Endothelial cell (in vitro differentiated cells): ENCODE measurements around the gene VWF. TPM values are rescaled to one million over a fixed set of nuclear protein-coding genes. Genes with fewer than 3 reads are reported as not detected.

ENCODE experiments used
- DNase-seq: peaks from one replicate; pipeline ENCODE4 v3.0.0; 2021; ENCODE audit warnings: low spot score
- H3K27ac Mint-ChIP-seq: one replicate; pipeline ENCODE4 v1.8.0; 2021; ENCODE audit warnings: mixed read lengths, inconsistent platforms; ENCODE audit not compliant: unreplicated experiment
- H3K27me3 Mint-ChIP-seq: one replicate; pipeline ENCODE4 v1.8.0; 2021; ENCODE audit warnings: mild to moderate bottlenecking, moderate library complexity, mixed read lengths, inconsistent platforms; ENCODE audit not compliant: unreplicated experiment
- H3K36me3 Mint-ChIP-seq: one replicate; pipeline ENCODE4 v1.8.0; 2021; ENCODE audit warnings: mild to moderate bottlenecking, low read depth, mixed read lengths, inconsistent platforms; ENCODE audit not compliant: unreplicated experiment
- H3K4me1 Mint-ChIP-seq: one replicate; pipeline ENCODE4 v1.8.0; 2021; ENCODE audit warnings: mild to moderate bottlenecking, mixed read lengths, inconsistent platforms; ENCODE audit not compliant: unreplicated experiment
- H3K4me3 Mint-ChIP-seq: one replicate; pipeline ENCODE4 v1.8.0; 2021; ENCODE audit warnings: mild to moderate bottlenecking, mixed read lengths, inconsistent platforms; ENCODE audit not compliant: unreplicated experiment
- H3K9me3 Mint-ChIP-seq: one replicate; pipeline ENCODE4 v1.8.0; 2021; ENCODE audit warnings: mixed read lengths, inconsistent platforms; ENCODE audit not compliant: unreplicated experiment
- total RNA-seq: library from RNA; stranded (reverse); fragmentation: NEBNext Ultra II Directional; extraction: Animal tissue kit (Norgen Biotek cat#: 25700); gene quantifications from one replicate; pipeline ENCODE4 v1.2.1, GENCODE V29; 2021; ENCODE audit not compliant: unreplicated experiment
- TF ChIP-seq, protein P1 (sequence below): fragments of 200-600 bp; sonication (generic); IDR thresholded peaks from one replicate; pipeline ENCODE4 v1.5.0; 2021; ENCODE audit warnings: antibody characterized with exemption; ENCODE audit not compliant: unreplicated experiment

The VWF gene
- total RNA-seq, 1 donor from 2014 or later, result 56.0 TPM

DNA sequence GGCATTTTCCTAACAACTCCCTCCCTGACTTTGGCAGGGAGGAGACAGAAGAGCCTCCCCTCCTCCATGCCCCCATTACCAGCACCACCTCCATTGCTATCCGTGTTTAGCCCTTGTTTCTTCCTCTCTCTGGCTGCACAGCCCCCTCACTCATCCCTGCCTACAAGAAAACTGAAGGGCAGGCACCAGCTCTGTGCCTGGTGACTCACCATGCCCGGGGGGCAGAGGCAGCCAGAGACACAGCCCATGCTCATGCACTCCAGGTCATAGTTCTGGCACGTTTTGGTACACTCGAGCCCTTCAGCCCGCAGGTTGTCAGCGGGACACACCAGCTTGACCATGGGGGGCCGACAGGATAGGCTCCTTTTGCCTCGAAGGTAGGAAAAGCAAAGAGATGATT lies 80.4 kb downstream of the VWF start:
- TF ChIP-seq, protein P1, sequence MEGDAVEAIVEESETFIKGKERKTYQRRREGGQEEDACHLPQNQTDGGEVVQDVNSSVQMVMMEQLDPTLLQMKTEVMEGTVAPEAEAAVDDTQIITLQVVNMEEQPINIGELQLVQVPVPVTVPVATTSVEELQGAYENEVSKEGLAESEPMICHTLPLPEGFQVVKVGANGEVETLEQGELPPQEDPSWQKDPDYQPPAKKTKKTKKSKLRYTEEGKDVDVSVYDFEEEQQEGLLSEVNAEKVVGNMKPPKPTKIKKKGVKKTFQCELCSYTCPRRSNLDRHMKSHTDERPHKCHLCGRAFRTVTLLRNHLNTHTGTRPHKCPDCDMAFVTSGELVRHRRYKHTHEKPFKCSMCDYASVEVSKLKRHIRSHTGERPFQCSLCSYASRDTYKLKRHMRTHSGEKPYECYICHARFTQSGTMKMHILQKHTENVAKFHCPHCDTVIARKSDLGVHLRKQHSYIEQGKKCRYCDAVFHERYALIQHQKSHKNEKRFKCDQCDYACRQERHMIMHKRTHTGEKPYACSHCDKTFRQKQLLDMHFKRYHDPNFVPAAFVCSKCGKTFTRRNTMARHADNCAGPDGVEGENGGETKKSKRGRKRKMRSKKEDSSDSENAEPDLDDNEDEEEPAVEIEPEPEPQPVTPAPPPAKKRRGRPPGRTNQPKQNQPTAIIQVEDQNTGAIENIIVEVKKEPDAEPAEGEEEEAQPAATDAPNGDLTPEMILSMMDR, result no peak
- Mint-ChIP-seq H3K36me3 (peaks cover 18% of the 10 kb centered on the region), H3K4me3 (no peak overlapping the region), H3K27ac (no peak overlapping the region), H3K9me3 (no peaks in the 10 kb centered on the region), H3K27me3 (peaks cover 6% of the 10 kb centered on the region), H3K4me1 (peaks cover 3% of the 10 kb centered on the region)
- DNase-seq, result no peak

GRCh38 chr12:6042446-6042845 lies 82.0 kb downstream of the VWF start:
- no peak overlapping the region for H3K4me3 Mint-ChIP-seq
- no peaks in the 10 kb centered on the region for H3K9me3 Mint-ChIP-seq
- H3K27ac Mint-ChIP-seq, result no peak overlapping the region
- TF ChIP-seq, protein P1, result no peak
- DNase-seq, result no peak
- H3K36me3 Mint-ChIP-seq, result peaks cover 16% of the 10 kb centered on the region
- H3K4me1 Mint-ChIP-seq, result peaks cover 13% of the 10 kb centered on the region
- H3K27me3 Mint-ChIP-seq, result peaks cover 6% of the 10 kb centered on the region

- no peak for DNase-seq
- peaks cover 2% of the 10 kb centered on the region for H3K27me3 Mint-ChIP-seq
- peaks cover 13% of the 10 kb centered on the region for H3K4me1 Mint-ChIP-seq
- H3K9me3 Mint-ChIP-seq, result no peaks in the 10 kb centered on the region
- H3K36me3 Mint-ChIP-seq, result peaks cover 11% of the 10 kb centered on the region
- H3K4me3 Mint-ChIP-seq, result no peak overlapping the region
- TF ChIP-seq, protein P1, result no peak
- no peak overlapping the region for H3K27ac Mint-ChIP-seq
These were observed 82.6 kb downstream of the VWF start for GRCh38 chr12:6041891-6042290.

DNA sequence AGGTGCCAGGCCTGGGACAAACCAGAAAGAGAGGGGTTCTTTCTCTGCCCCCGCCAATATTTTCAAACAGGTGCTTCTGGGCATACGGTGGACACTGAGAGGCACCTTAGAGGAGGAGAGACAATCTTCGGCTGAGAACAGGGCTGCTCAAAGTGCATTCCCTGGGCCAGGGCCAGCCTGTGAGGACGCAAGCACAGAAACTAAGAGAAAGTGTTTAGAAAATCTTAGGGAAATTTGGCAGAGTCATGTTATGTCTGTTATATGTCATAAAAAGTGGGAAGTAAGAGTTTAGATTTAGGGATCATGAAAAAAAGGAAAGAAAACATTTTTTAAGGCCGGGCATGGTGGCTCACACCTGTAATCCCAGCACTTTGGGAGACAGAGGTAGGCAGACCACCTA lies 83.7 kb downstream of the VWF start:
- Mint-ChIP-seq H3K36me3 (peaks cover 5% of the 10 kb centered on the region), H3K27me3 (peaks cover 2% of the 10 kb centered on the region), H3K4me1 (peaks cover 13% of the 10 kb centered on the region), H3K27ac (no peak overlapping the region), H3K4me3 (no peak overlapping the region), H3K9me3 (no peaks in the 10 kb centered on the region)
- DNase-seq, result no peak
- TF ChIP-seq, protein P1, result no peak

DNA sequence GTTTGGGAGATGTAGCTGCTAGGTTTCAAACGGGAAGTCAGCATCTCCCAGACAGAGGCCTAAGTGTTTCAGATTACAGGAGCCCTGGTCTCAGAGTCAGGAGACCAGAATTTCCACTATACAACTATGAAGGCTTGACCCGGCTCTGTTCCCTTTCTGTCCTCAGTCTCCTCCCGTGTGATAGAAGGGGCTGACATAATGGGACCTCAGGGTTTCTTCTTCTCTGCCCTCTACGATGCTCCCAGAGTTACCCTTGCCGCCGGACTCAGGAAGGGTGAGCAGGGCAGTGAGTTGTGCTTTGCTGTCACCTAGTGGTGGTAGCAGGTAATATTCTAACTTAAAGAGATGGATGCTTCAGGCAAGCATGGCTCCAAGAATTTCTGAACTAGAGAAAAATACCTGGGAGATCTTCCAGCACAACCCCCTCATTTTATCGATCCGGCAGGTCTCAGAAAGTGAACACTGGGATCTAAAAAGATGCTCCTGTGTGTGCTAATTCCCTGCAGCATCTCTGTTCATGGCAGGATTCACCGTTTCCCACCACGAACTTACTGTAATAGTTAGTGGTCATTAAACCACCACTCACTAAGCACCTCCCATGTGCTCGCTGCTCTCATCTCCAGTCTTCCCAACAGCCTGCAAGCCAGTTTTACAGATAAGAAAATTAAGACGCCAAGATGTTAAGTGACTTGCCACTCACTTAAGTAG lies 84.4 kb downstream of the VWF start:
- TF ChIP-seq, protein P1, result peak; percentile 82
- H3K36me3 Mint-ChIP-seq, result no peaks in the 10 kb centered on the region
- peaks cover 13% of the 10 kb centered on the region for H3K4me1 Mint-ChIP-seq
- H3K9me3 Mint-ChIP-seq, result no peaks in the 10 kb centered on the region
- no peak overlapping the region for H3K4me3 Mint-ChIP-seq
- no peak overlapping the region for H3K27ac Mint-ChIP-seq
- DNase-seq, result peak; percentile 65
- peaks cover 2% of the 10 kb centered on the region for H3K27me3 Mint-ChIP-seq
